Measurements from ENCODE around the gene ZNF460.

Gene ZNF460

GRCh38 chr19:57280962-57281400 is 696 bp downstream of the ZNF460 start:
- DNase-seq, result no peak

GRCh38 chr19:57282011-57282643 is 1.8 kb downstream of the ZNF460 start:
- no peak for DNase-seq

GRCh38 chr19:57288373-57288772 is 8.1 kb downstream of the ZNF460 start:
- DNase-seq, result no peak

GRCh38 chr19:57290970-57291369 is 10.7 kb downstream of the ZNF460 start:
- DNase-seq, result no peak

- DNase-seq, result no peak
Measured at GRCh38 chr19:57292547-57292946, 12.3 kb downstream of the ZNF460 start.

GRCh38 chr19:57293719-57294118 is 13.4 kb downstream of the ZNF460 start:
- DNase-seq, result no peak

GRCh38 chr19:57302020-57302465 is 21.8 kb downstream of the ZNF460 start:
- peak; percentile 77 for DNase-seq

- peak; percentile 61 for DNase-seq
Measured at GRCh38 chr19:57302727-57303401, 22.6 kb downstream of the ZNF460 start.

GRCh38 chr19:57305056-57305455 is 24.8 kb downstream of the ZNF460 start:
- DNase-seq, result no peak

GRCh38 chr19:57308514-57308913 is 28.2 kb downstream of the ZNF460 start:
- no peak for DNase-seq

- no peak for DNase-seq
Measured at GRCh38 chr19:57310792-57311191, 30.5 kb downstream of the ZNF460 start.

- DNase-seq, result no peak
Measured at GRCh38 chr19:57314146-57314545, 33.9 kb downstream of the ZNF460 start.

GRCh38 chr19:57317503-57317902 is 37.2 kb downstream of the ZNF460 start:
- DNase-seq, result no peak

GRCh38 chr19:57319869-57320179 is 39.5 kb downstream of the ZNF460 start:
- no peak for DNase-seq

GRCh38 chr19:57320180-57321084 is 40.1 kb downstream of the ZNF460 start, which contains the start of gene ZNF543:
Gene ZNF543, plus strand, starts transcription at chr19:57320472. Its CDS starts 382 bp downstream, at chr19:57320854.
- DNase-seq, result peak; percentile 98

- DNase-seq, result no peak
Measured at GRCh38 chr19:57321116-57321515, 40.8 kb downstream of the ZNF460 start.

GRCh38 chr19:57321751-57322150 is 41.5 kb downstream of the ZNF460 start:
- DNase-seq, result no peak

- no peak for DNase-seq
Measured at GRCh38 chr19:57324992-57325391, 44.7 kb downstream of the ZNF460 start.

GRCh38 chr19:57327993-57328392 is 47.7 kb downstream of the ZNF460 start:
- no peak for DNase-seq

GRCh38 chr19:57334191-57334590 is 53.9 kb downstream of the ZNF460 start:
- no peak for DNase-seq

- DNase-seq, result no peak
Measured at GRCh38 chr19:57338877-57339276, 58.6 kb downstream of the ZNF460 start.

- no peak for DNase-seq
Measured at GRCh38 chr19:57342582-57342981, 62.3 kb downstream of the ZNF460 start.
